GM10847 (cell line): ENCODE results near the gene MUCL3.

ENCODE experiments used
- POLR2A ChIP-seq: IDR thresholded peaks from 2 replicates; pipeline ENCODE4 v1.6.1; 2011; ENCODE audit not compliant: insufficient read length; ENCODE audit errors: extremely low read depth

The MUCL3 gene

DNA sequence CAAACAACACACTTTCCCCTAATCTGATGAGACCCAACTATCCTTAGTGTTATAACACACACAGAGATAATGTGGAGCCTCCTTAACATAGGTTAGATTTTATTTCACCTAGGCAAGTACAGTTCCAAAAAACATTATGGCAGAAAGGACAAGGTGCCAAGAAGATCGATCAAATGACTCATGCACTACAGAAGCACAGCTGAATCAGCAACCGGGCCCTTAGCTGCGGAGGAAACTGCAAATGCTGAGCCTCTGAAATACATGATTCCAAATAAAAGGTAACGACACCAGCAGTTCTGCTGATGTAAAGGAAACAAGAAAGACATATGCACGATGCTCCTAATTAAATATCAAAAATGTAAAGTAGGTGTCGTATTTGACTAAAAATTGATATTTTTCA lies 22.9 kb downstream of the MUCL3 start:
- TF ChIP-seq POLR2A, result no peak

DNA sequence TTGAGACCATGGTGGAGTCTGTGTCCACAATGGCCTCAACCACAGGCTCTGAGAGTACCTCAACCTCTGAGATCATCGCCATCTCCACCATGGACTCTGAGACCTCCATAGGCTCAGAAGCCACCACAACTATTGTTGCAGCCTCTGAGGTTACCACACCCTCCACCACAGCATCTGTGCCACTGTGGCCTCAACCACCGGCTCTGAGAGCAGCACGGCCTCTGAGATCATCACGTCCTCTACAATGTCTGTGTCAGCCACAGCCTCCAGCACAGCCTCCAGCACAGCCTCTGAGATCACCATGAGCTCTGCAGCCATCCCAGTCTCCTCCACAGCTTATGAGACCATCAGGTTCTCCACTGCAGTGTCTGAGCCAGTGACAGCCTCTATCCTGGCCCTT lies 23.3 kb downstream of the MUCL3 start:
- no peak for TF ChIP-seq POLR2A

DNA sequence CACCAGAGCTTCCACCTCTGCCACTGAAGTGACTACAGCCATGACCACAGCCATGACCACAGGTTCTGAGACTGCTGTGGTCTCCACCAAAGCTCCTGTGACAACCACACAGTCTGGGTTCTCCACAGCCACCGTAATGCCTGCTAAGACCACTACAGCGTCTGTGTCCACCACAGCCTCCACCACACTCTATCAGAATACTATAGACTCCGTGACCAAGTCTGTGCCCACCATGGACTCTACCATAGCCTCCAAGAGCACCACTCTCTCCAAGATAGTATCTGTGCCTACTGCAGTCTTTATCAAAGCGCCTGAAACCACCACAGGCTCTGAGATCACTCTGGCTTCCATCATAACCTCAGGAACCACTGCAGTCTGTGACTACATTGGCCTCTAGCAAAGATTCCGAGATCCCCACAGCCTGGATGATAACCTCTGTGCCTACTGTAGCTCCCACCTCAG lies 24.4 kb downstream of the MUCL3 start:
- no peak for TF ChIP-seq POLR2A

DNA sequence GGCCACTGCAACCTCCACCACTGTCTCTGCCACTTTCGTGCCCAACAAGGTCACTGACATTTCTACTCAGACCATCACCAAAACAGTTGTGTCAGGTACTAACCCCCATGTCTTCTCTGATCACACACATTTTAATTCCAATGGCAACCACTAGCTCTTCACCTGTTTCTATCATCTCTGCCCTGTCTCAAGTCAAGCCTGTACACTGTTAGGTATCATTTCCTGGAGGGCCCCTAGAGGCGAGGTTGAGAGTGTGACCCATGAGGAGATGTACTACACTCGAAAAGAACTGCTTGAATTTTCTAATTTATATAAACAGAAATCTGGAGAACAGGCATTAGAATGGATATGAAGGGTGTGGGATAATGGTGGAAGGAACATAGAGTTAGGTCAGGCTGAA lies 25.4 kb downstream of the MUCL3 start:
- no peak for TF ChIP-seq POLR2A

DNA sequence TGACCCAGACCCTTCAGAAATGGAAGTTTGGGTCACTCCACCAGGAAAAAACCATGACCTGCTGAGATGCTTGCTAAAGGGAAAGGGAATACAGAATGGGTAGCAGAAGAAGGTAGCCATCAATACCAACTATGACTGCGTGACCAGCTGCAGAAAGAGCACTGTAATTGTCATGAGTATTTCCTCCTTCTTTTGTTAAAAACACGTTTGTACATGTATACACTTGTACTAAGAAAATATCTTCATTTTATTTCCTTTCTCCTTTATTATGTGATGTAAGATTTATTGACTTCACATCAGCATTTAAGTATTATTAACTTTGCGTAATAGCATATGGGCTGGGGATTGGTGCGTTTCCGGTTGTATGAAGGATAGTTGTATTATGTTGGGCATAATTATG lies 30.2 kb downstream of the MUCL3 start:
- TF ChIP-seq POLR2A, result no peak

DNA sequence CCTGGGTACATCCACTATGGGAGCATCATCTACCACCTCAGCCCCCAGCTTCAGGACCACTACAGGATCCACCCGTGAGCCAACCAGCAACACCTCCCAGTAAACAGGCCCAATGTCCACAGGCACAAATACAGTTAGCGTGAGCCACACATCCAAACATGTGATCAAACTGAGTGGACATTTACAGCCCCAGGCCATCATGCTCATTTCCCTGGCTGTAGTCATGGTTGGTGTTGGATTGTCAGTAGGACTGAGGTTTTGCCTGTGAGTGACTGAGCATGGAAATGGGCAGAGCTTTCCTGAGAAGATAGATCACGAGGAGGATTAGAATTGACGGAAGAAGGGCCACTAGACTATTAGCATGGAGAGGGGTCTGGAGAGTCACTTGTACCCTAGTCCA lies 32.0 kb downstream of the MUCL3 start:
- TF ChIP-seq POLR2A, result no peak

DNA sequence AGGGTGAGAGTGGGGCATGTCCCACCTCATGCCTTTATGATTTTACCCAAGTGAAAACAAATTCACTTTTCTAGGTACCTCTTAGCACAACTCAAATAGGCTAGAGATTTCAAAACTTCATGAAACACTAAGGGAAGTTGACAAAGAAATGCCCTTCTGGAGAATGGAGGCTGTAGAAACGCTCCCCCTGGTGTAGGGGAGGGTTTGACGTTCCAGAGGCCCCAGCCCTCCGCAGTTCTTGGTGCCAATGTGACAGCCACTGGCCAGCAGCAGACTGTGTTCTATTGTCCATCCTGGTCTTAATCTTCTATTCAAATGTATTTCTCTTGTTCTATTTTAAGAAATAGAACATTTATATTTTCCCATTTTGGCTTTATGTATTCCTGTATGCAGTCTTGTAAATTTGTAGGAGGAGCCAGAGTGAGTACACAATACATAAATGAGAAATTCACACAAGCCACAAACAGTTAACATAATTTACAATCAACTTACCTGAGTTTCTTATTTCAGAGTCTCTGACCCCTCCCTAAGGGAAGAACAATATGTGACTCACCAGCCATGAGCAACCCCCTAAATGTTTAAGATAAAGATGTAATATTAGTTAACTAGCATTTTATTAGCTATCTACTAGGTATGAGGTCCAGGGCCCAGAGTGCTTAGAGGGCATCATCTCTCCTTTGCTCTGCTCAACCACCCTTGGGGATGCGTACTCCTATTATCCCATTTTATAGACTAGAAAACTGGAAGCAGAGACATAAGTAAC lies 33.9 kb downstream of the MUCL3 start:
- TF ChIP-seq POLR2A, result no peak

DNA sequence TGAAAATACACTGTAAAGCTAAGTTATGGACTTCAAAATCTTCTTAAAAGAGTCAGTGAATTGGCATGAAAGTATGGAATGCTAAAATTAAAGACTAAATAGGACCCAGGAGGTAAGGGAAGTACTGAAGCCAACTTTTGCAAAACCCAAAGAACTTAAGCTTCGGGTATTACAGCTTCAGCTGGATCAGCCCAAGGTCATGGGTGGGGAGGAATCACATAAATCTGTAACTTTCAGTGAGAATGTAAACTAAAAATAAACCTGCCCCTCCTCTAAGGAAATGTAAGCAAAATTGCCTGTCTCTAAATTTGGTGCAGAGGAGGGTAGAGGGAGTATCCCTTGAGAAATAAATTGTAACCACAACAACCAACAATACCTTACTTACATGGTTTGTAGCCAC lies 38.4 kb downstream of the MUCL3 start:
- no peak for TF ChIP-seq POLR2A

DNA sequence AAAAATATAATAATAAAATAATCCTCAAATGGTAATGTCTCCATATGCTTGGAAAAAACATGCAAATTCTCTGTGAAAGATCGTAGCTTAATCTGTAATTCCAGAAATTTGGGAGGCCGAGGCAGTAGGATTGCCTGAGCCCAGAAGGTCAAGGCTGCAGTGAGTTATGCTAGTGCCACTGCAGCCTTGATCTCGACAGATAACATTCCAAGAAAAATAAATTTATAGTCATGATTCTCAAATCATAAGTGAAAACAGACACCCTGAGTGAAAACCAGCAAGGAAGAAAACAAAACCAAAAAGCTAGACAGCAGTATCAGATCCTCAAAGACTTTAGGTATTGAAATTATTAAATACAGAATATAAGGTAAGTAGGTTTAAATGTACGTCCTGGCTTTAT lies 38.9 kb downstream of the MUCL3 start:
- no peak for TF ChIP-seq POLR2A

DNA sequence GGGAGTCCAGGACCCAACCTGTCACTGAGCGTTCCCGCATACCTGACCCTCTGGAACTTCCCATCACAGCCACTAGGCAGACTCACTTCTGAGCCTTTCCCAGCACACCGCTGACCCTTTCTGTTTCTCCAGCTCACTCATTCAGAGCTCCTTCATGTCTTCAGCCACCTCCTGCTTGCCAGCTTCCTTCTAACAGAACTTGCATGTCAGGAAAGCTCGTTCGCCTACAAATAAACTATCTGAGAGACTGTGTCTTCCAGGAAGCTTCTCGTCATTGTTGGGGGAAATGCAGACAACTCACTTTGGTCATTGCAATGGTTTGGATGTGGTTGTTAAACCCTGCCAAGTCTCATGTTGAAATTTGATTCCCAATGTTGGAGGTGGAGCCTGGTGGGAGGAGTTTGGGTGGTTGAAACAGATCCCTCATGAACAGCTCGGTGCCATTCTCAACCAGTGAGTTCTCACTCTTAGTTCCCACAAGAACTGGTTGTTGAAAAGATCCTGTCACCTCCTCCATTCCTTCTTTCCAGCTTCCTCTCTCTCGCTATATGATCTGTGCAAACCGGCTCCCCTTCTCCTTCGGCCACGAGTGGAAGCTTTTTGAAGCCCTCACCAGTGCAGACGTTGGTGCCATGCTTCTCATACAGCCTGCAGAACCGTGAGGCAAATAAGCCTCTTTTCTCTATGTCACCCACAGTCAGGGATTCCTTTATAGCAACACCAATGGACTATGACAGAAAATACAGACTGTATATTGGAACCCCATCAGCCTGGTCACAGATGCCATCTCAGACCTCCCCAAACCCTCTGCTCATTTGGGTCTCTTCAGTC lies 41.4 kb downstream of the MUCL3 start:
- no peak for TF ChIP-seq POLR2A

DNA sequence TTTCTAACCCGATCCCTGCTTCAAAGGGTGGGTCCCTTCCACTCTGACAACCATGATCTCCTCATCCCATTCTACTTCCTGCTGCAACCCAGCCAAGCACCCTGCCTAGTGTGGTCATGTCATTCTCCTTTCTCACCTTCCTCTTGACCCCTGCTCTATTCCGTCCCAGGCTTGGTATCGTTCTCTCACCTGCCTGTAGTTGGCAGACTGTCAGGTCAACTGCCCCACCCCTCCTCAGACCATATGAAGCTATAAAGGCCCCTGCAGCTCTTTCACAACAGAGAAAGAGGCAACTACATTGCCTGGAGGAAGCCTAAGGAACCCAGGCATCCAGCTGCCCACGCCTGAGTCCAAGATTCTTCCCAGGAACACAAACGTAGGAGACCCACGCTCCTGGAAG lies 42.7 kb downstream of the MUCL3 start, which contains the start of gene MUC21:
TSS of gene MUC21 (plus strand) at position 280 of the 400 bp plus-strand sequence. CDS start 241 bp downstream, outside the sequence.
- no peak for TF ChIP-seq POLR2A

DNA sequence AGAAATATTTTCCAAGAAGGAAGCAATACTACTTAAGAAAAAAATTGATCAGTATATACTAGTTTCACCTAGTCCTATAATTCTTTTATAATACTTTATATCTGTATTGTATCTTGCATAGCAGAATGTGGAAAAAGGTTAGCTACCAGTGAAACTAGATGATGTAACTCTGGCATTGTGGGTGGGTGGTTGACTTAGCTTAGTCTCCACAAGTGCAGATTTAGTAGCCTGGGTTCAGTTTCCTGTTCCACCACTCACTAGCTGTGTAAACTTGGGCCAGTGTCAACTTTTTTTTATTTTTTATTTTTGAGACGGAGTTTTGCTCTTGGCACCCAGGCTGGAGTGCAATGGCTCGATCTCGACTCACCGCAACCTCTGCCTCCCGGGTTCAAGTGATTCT lies 44.7 kb downstream of the MUCL3 start:
- no peak for TF ChIP-seq POLR2A

DNA sequence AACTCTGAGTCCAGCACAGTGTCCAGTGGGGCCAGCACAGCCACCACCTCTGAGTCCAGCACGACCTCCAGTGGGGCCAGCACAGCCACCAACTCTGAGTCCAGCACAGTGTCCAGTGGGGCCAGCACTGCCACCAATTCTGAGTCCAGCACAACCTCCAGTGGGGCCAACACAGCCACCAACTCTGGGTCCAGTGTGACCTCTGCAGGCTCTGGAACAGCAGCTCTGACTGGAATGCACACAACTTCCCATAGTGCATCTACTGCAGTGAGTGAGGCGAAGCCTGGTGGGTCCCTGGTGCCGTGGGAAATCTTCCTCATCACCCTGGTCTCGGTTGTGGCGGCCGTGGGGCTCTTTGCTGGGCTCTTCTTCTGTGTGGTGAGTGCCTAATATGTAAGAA lies 46.5 kb downstream of the MUCL3 start:
- TF ChIP-seq POLR2A, result no peak

DNA sequence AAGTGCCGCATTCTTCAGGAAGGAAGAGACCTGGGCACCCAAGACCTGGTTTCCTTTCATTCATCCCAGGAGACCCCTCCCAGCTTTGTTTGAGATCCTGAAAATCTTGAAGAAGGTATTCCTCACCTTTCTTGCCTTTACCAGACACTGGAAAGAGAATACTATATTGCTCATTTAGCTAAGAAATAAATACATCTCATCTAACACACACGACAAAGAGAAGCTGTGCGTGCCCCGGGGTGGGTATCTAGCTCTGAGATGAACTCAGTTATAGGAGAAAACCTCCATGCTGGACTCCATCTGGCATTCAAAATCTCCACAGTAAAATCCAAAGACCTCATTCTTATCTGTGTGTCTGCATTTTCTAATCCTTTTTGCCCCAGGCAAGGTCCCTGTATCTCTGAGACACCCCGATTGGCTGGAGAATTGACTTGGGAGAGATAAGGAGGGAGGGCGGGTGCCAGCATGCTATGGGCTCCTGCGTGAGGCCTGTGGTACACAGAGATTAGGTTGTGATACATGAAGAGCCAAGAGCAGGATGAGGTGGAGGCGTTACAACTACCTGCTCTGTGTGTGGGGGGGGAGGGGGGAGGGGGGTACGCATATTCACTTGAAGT lies 47.5 kb downstream of the MUCL3 start:
- TF ChIP-seq POLR2A, result no peak

DNA sequence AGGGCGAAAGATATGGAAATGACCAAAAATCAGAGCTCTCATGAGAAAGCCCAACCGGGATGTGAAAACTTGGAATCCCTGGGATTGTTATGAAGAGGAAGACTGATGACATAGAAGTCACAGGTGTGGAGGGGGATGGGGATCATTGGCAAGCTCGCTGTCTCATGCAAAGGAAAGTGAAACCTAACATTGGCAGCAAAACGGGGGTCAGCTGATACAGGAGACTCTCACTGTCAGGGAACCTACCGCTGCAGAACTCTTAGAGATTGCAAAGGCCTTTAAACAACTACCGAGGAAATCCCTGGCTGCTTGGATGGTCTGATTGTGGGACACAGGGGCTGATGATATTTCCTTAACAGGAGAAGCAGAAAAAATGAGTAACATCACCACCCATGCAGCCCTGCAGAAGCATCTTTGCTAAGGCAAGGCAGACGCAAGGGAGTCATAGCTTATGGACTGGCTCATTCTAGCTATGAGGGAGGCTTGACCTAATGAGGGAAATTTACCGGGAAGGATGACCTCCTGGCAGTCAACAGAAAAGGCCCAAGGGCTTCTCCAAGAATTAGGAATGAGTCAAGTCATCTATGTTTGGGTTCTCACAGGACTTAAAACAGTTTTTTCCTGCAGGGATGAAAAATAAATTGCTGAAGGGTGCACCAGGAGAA lies 49.8 kb downstream of the MUCL3 start:
- no peak for TF ChIP-seq POLR2A
